Testis (tissue), 2 donors: ENCODE results near the gene SIRT4.

Source experiments
- CTCF ChIP-seq, 3 experiments: fragments of 450-650 bp in 2 of 3; fragments of 200-600 bp in 1 of 3; sonication (generic) in 1 of 3; IDR thresholded peaks; one replicate each; pipeline ENCODE4 v1.5.1; 2016 to 2019; ENCODE audit warnings: antibody characterized with exemption in 3 of 3, mild to moderate bottlenecking in 2 of 3, moderate library complexity in 1 of 3
- POLR2A ChIP-seq: fragments of 450-650 bp; IDR thresholded peaks from one replicate; pipeline ENCODE4 v1.6.1; 2017; ENCODE audit warnings: antibody characterized with exemption, mild to moderate bottlenecking, moderate library complexity

- no peak for TF ChIP-seq POLR2A
- no peak for TF ChIP-seq CTCF (IDR thresholded peaks at IDR 0.05)
Observed at GRCh38 chr12:120316798-120317223, 14.7 kb downstream of the SIRT4 start.
